Naive thymus-derived CD4-positive, alpha-beta T cell (primary cell): Measurements from ENCODE around the gene DOCK8. TPM values are rescaled to one million over a fixed set of nuclear protein-coding genes. Genes with fewer than 3 reads are reported as not detected.

Experiments
- ATAC-seq: fragments of 150-1000 bp; cut with Tn5 transposase; 2 replicates; pipeline ENCODE4 v1.10.0; 2021; ENCODE audit warnings: mild to moderate bottlenecking, moderate library complexity
- CTCF ChIA-PET: fragments of 350-600 bp; sonication (Branson Sonifier 250); formaldehyde crosslinking; loops from one replicate; lab custom pipeline; 2021; ENCODE audit warnings: antibody characterized with exemption; lab: Charles Lee
- POLR2A ChIA-PET: fragments of 350-600 bp; sonication (Branson Sonifier 250); formaldehyde crosslinking; loops from one replicate; lab custom pipeline; 2021; ENCODE audit warnings: antibody characterized with exemption, inconsistent platforms; lab: Charles Lee
- DNase-seq, 9 donors: peaks; one replicate each; pipeline versions ENCODE4 v3.0.0 to v3.0.0-alpha.2; 2020 to 2022; ENCODE audit warnings: mixed read lengths in 1 of 9
- H3K27ac ChIP-seq: one replicate; pipeline ENCODE4 v1.7.0; 2013; ENCODE audit warnings: mild to moderate bottlenecking, low read depth, low read length, moderate library complexity
- H3K27me3 ChIP-seq, 2 donors: one replicate each; pipeline ENCODE4 v1.7.0; 2013; ENCODE audit warnings: low read length in 2 of 2, mild to moderate bottlenecking in 2 of 2, moderate library complexity in 2 of 2; ENCODE audit not compliant: control insufficient read depth in 2 of 2, insufficient read depth in 2 of 2
- H3K36me3 ChIP-seq, 3 experiments: 1 replicate in 2 of 3; 2 replicates in 1 of 3; pipeline ENCODE4 v1.7.0; 2013; ENCODE audit warnings: low read length in 3 of 3, mild to moderate bottlenecking in 3 of 3, moderate library complexity in 1 of 3; ENCODE audit not compliant: insufficient read depth in 3 of 3, control insufficient read depth in 2 of 3
- H3K4me1 ChIP-seq, 2 donors: one replicate each; pipeline ENCODE4 v1.7.0; 2013; ENCODE audit warnings: low read length in 2 of 2, mild to moderate bottlenecking in 2 of 2, moderate library complexity in 1 of 2; ENCODE audit not compliant: control insufficient read depth in 2 of 2, insufficient read depth in 2 of 2
- H3K4me3 ChIP-seq: 2 replicates; pipeline ENCODE4 v1.7.0; 2013; ENCODE audit warnings: mild to moderate bottlenecking, low read length
- H3K9me3 ChIP-seq, 3 experiments: 1 replicate in 2 of 3; 2 replicates in 1 of 3; pipeline ENCODE4 v1.7.0; 2013; ENCODE audit warnings: low read length in 3 of 3; ENCODE audit not compliant: control insufficient read depth in 2 of 3
- H3K27ac Mint-ChIP-seq, 9 donors: one replicate each; pipeline ENCODE4 v1.8.0; 2020 to 2022; ENCODE audit warnings: mixed read lengths in 9 of 9, mild to moderate bottlenecking in 8 of 9, moderate library complexity in 5 of 9, inconsistent platforms in 2 of 9
- H3K27me3 Mint-ChIP-seq, 5 donors: one replicate each; pipeline ENCODE4 v1.8.0; 2021 to 2022; ENCODE audit warnings: mixed read lengths in 5 of 5, mild to moderate bottlenecking in 1 of 5
- H3K36me3 Mint-ChIP-seq, 5 donors: one replicate each; pipeline ENCODE4 v1.8.0; 2020 to 2022; ENCODE audit warnings: mixed read lengths in 5 of 5, mild to moderate bottlenecking in 3 of 5, inconsistent platforms in 1 of 5
- H3K4me1 Mint-ChIP-seq, 7 donors: one replicate each; pipeline ENCODE4 v1.8.0; 2020 to 2022; ENCODE audit warnings: mixed read lengths in 7 of 7, mild to moderate bottlenecking in 3 of 7, inconsistent platforms in 1 of 7
- H3K4me3 Mint-ChIP-seq, 10 donors: one replicate each; pipeline ENCODE4 v1.8.0; 2020 to 2022; ENCODE audit warnings: mild to moderate bottlenecking in 10 of 10, mixed read lengths in 10 of 10, moderate library complexity in 6 of 10, inconsistent platforms in 2 of 10
- H3K9me3 Mint-ChIP-seq, 11 donors: one replicate each; pipeline ENCODE4 v1.8.0; 2020 to 2022; ENCODE audit warnings: mixed read lengths in 11 of 11, mild to moderate bottlenecking in 4 of 11, inconsistent platforms in 1 of 11, moderate library complexity in 1 of 11
- intact Hi-C, 2 donors: fragments of 100-400 bp; cut with micrococcal nuclease; formaldehyde crosslinking; loops; one replicate each; pipeline ENCODE4 v1.15.1; 2023
- polyA plus RNA-seq, 2 donors: library from polyadenylated mRNA; unstranded; fragments of 300-500 nt; fragmentation: Illumina TruSeq; gene quantifications; one replicate each; pipeline ENCODE4 v1.2.3, GENCODE V29; 2021
- total RNA-seq, 6 experiments: library from RNA in 5 of 6; stranded (reverse) in 5 of 6; gene quantifications; 1 replicate in 5 of 6; 2 replicates in 1 of 6; pipeline ENCODE4 v1.2.3 and lab custom pipeline; 2021 to 2026

The DOCK8 gene
- total and polyA plus RNA-seq, 7 experiments from 2014 or later = 47.7 to 294 (median 225) TPM

- Mint-ChIP-seq H3K9me3 (peaks cover 0 to 1% (median 0%) of the 10 kb centered on the region in 11 donors), H3K27ac (no peak overlapping the region)
- CTCF ChIA-PET = no interaction called here
These were observed 262.5 kb downstream of the DOCK8 start for GRCh38 chr9:477193-477592.

GRCh38 chr9:479304-479970 is 264.8 kb downstream of the DOCK8 start:
- Mint-ChIP-seq H3K4me3 (no peak overlapping the region), H3K4me1 (no peaks in the 10 kb centered on the region), H3K27me3 (no peaks in the 10 kb centered on the region), H3K9me3 (peaks cover 0 to 10% (median 2%) of the 10 kb centered on the region in 11 donors), H3K27ac (no peak overlapping the region), H3K36me3 (peaks cover 0 to 28% (median 22%) of the 10 kb centered on the region in 5 donors)
- ChIA-PET POLR2A (interaction anchor here (0.8 kb wide), 1 partner anchor 18 kb away, joined by 3 read pairs; no protein-coding TSS in a partner anchor), CTCF (no interaction called here)
- Histone ChIP-seq H3K36me3 (no peaks in the 10 kb centered on the region), H3K27me3 (no peaks in the 10 kb centered on the region), H3K9me3 (no peaks in the 10 kb centered on the region), H3K4me1 (no peaks in the 10 kb centered on the region), H3K4me3 (no peak overlapping the region), H3K27ac (no peak overlapping the region)
- ATAC-seq (no peak), DNase-seq (no peak)
- intact Hi-C loops = no loop called here

More at GRCh38 chr9:477193-477592, 262.5 kb downstream of the DOCK8 start:
- peaks cover 0 to 22% (median 14%) of the 10 kb centered on the region in 5 donors for H3K36me3 Mint-ChIP-seq
- no peaks in the 10 kb centered on the region for H3K4me1 Mint-ChIP-seq
- Histone ChIP-seq H3K36me3 (no peaks in the 10 kb centered on the region), H3K4me3 (no peak overlapping the region), H3K9me3 (no peaks in the 10 kb centered on the region), H3K27me3 (no peaks in the 10 kb centered on the region), H3K27ac (no peak overlapping the region), H3K4me1 (no peaks in the 10 kb centered on the region)
- POLR2A ChIA-PET = interaction anchor here (0.7 kb wide), 1 partner anchor 132 kb away, joined by 3 read pairs; no protein-coding TSS in a partner anchor
- no peak overlapping the region for H3K4me3 Mint-ChIP-seq
- intact Hi-C loops = no loop called here
- DNase-seq (no peak), ATAC-seq (no peak)
- no peaks in the 10 kb centered on the region for H3K27me3 Mint-ChIP-seq

- intact Hi-C loops = no loop called here
These were observed 265.3 kb downstream of the DOCK8 start for GRCh38 chr9:479971-480350.

GRCh38 chr9:482739-483138 is 268.1 kb downstream of the DOCK8 start:
- no peak overlapping the region for H3K4me3 Mint-ChIP-seq
- H3K4me1 Mint-ChIP-seq = no peaks in the 10 kb centered on the region
- no peaks in the 10 kb centered on the region for H3K4me1 ChIP-seq
- peaks cover 0 to 17% (median 11%) of the 10 kb centered on the region in 5 donors for H3K36me3 Mint-ChIP-seq
- ATAC-seq (no peak), DNase-seq (no peak)
- intact Hi-C loops = no loop called here
- ChIA-PET CTCF (no interaction called here), POLR2A (no interaction called here)
- H3K27ac ChIP-seq = no peak overlapping the region
- H3K9me3 ChIP-seq = no peaks in the 10 kb centered on the region
- H3K27me3 ChIP-seq = no peaks in the 10 kb centered on the region
- no peaks in the 10 kb centered on the region for H3K36me3 ChIP-seq
- no peak overlapping the region for H3K4me3 ChIP-seq
- no peak overlapping the region for H3K27ac Mint-ChIP-seq
- no peaks in the 10 kb centered on the region for H3K27me3 Mint-ChIP-seq
- H3K9me3 Mint-ChIP-seq = peaks cover 0 to 16% (median 2%) of the 10 kb centered on the region in 11 donors

More at GRCh38 chr9:479971-480350, 265.3 kb downstream of the DOCK8 start:
- no peak overlapping the region for H3K4me3 Mint-ChIP-seq
- H3K9me3 Mint-ChIP-seq = peaks cover 0 to 15% (median 2%) of the 10 kb centered on the region in 11 donors
- Histone ChIP-seq H3K27ac (no peak overlapping the region), H3K27me3 (no peaks in the 10 kb centered on the region), H3K36me3 (no peaks in the 10 kb centered on the region), H3K9me3 (no peaks in the 10 kb centered on the region), H3K4me1 (no peaks in the 10 kb centered on the region), H3K4me3 (no peak overlapping the region)
- H3K4me1 Mint-ChIP-seq = no peaks in the 10 kb centered on the region
- no peaks in the 10 kb centered on the region for H3K27me3 Mint-ChIP-seq
- ATAC-seq (no peak), DNase-seq (no peak)
- ChIA-PET CTCF (no interaction called here), POLR2A (no interaction called here)
- H3K27ac Mint-ChIP-seq = no peak overlapping the region
- H3K36me3 Mint-ChIP-seq = peaks cover 0 to 29% (median 22%) of the 10 kb centered on the region in 5 donors

- H3K9me3 ChIP-seq = no peaks in the 10 kb centered on the region
These were observed 271.5 kb downstream of the DOCK8 start for GRCh38 chr9:486156-486555.

GRCh38 chr9:487429-487828 is 272.8 kb downstream of the DOCK8 start:
- no peaks in the 10 kb centered on the region for H3K36me3 ChIP-seq
- intact Hi-C loops = no loop called here
- DNase-seq (no peak), ATAC-seq (no peak)
- ChIA-PET CTCF (no interaction called here), POLR2A (interaction anchor here (1.3 kb wide), 1 partner anchor 14 kb away, joined by 3 read pairs; no protein-coding TSS in a partner anchor)
- H3K27ac ChIP-seq = no peak overlapping the region
- H3K4me1 ChIP-seq = no peaks in the 10 kb centered on the region
- H3K36me3 Mint-ChIP-seq = peaks cover 0 to 11% (median 8%) of the 10 kb centered on the region in 5 donors
- H3K27me3 Mint-ChIP-seq = no peaks in the 10 kb centered on the region
- H3K9me3 ChIP-seq = no peaks in the 10 kb centered on the region
- H3K27me3 ChIP-seq = no peaks in the 10 kb centered on the region
- no peak overlapping the region for H3K4me3 ChIP-seq
- no peaks in the 10 kb centered on the region for H3K4me1 Mint-ChIP-seq
- H3K27ac Mint-ChIP-seq = no peak overlapping the region
- peaks cover 0 to 16% (median 2%) of the 10 kb centered on the region in 11 donors for H3K9me3 Mint-ChIP-seq
- H3K4me3 Mint-ChIP-seq = no peak overlapping the region

More at GRCh38 chr9:486156-486555, 271.5 kb downstream of the DOCK8 start:
- Histone ChIP-seq H3K4me3 (no peak overlapping the region), H3K4me1 (no peaks in the 10 kb centered on the region), H3K27ac (no peak overlapping the region), H3K36me3 (no peaks in the 10 kb centered on the region), H3K27me3 (no peaks in the 10 kb centered on the region)
- ChIA-PET POLR2A (interaction anchor here (0.8 kb wide), 1 partner anchor 16 kb away, joined by 3 read pairs; no protein-coding TSS in a partner anchor), CTCF (no interaction called here)
- DNase-seq = no peak
- no peaks in the 10 kb centered on the region for H3K27me3 Mint-ChIP-seq
- no peak overlapping the region for H3K4me3 Mint-ChIP-seq
- peaks cover 0 to 16% (median 2%) of the 10 kb centered on the region in 11 donors for H3K9me3 Mint-ChIP-seq
- no peak overlapping the region for H3K27ac Mint-ChIP-seq
- H3K36me3 Mint-ChIP-seq = peaks cover 0 to 11% (median 8%) of the 10 kb centered on the region in 5 donors
- H3K4me1 Mint-ChIP-seq = no peaks in the 10 kb centered on the region
- intact Hi-C loops = no loop called here
- ATAC-seq = no peak
